Mesenchymal stem cell (in vitro differentiated cells and primary cell): Measurements from ENCODE around the gene ZYG11B.

ENCODE experiments used
- DNase-seq: peaks from one replicate; pipeline ENCODE4 v3.0.0-alpha.2; 2013
- H2AFZ ChIP-seq: one replicate; pipeline ENCODE4 v1.6.1; 2013; ENCODE audit warnings: low read depth, mild to moderate bottlenecking, control low read depth, inconsistent platforms, low read length, moderate library complexity
- H2AK5ac ChIP-seq: 2 replicates; pipeline ENCODE4 v1.6.1; 2013; ENCODE audit warnings: low read length, moderate library complexity, mild to moderate bottlenecking, inconsistent platforms; ENCODE audit not compliant: severe bottlenecking
- H2BK120ac ChIP-seq: one replicate; pipeline ENCODE4 v1.6.1; 2013; ENCODE audit warnings: low read depth, mild to moderate bottlenecking, inconsistent platforms, low read length, moderate library complexity
- H2BK12ac ChIP-seq, 2 experiments: one replicate each; pipeline ENCODE4 v1.6.1; 2013; ENCODE audit warnings: inconsistent platforms in 2 of 2, low read length in 2 of 2, mild to moderate bottlenecking in 2 of 2, moderate library complexity in 2 of 2, control low read depth in 1 of 2
- H2BK15ac ChIP-seq: one replicate; pipeline ENCODE4 v1.6.1; 2013; ENCODE audit warnings: mild to moderate bottlenecking, low read depth, inconsistent platforms; ENCODE audit not compliant: poor library complexity, severe bottlenecking
- H2BK5ac ChIP-seq: 2 replicates; pipeline ENCODE4 v1.6.1; 2013; ENCODE audit warnings: low read depth, mild to moderate bottlenecking, low read length, control low read depth, inconsistent platforms; ENCODE audit not compliant: poor library complexity, severe bottlenecking
- H3K14ac ChIP-seq, 2 experiments: one replicate each; pipeline ENCODE4 v1.6.1; 2013; ENCODE audit warnings: inconsistent platforms in 2 of 2, low read length in 2 of 2, control low read depth in 1 of 2, mild to moderate bottlenecking in 1 of 2, moderate library complexity in 1 of 2
- H3K18ac ChIP-seq, 2 experiments: one replicate each; pipeline ENCODE4 v1.6.1; 2013; ENCODE audit warnings: inconsistent platforms in 2 of 2, low read length in 2 of 2, control low read depth in 1 of 2, low read depth in 1 of 2, mild to moderate bottlenecking in 1 of 2
- H3K23ac ChIP-seq, 2 experiments: one replicate each; pipeline ENCODE4 v1.6.1; 2013; ENCODE audit warnings: inconsistent platforms in 2 of 2, low read length in 2 of 2, mild to moderate bottlenecking in 2 of 2, moderate library complexity in 2 of 2, control low read depth in 1 of 2
- H3K27ac ChIP-seq: 2 replicates; pipeline ENCODE4 v1.5.1; 2013; ENCODE audit warnings: mild to moderate bottlenecking, moderate library complexity, low read length, control low read depth, inconsistent platforms; ENCODE audit not compliant: poor library complexity, severe bottlenecking
- H3K27me3 ChIP-seq, 2 experiments: 2 replicates each; pipeline versions ENCODE4 v1.6.1 to v1.7.0; 2013; ENCODE audit warnings: low read length in 2 of 2, mild to moderate bottlenecking in 2 of 2, moderate library complexity in 2 of 2, control low read depth in 1 of 2, inconsistent platforms in 1 of 2; ENCODE audit not compliant: control insufficient read depth in 1 of 2, insufficient read depth in 1 of 2
- H3K36me3 ChIP-seq, 2 experiments: 2 replicates each; pipeline versions ENCODE4 v1.6.1 to v1.7.0; 2013; ENCODE audit warnings: low read length in 2 of 2, control low read depth in 1 of 2, inconsistent platforms in 1 of 2, low read depth in 1 of 2, mild to moderate bottlenecking in 1 of 2; ENCODE audit not compliant: insufficient read depth in 2 of 2, control insufficient read depth in 1 of 2
- H3K4ac ChIP-seq, 2 experiments: one replicate each; pipeline ENCODE4 v1.6.1; 2013; ENCODE audit warnings: inconsistent platforms in 2 of 2, low read length in 2 of 2, mild to moderate bottlenecking in 2 of 2, moderate library complexity in 2 of 2, control low read depth in 1 of 2, low read depth in 1 of 2
- H3K4me1 ChIP-seq: 2 replicates; pipeline ENCODE4 v1.6.1; 2013; ENCODE audit warnings: low read depth, low read length, control low read depth; ENCODE audit not compliant: control insufficient read depth, insufficient read depth
- H3K4me2 ChIP-seq: 2 replicates; pipeline ENCODE4 v1.6.1; 2013; ENCODE audit warnings: low read length, mild to moderate bottlenecking, inconsistent platforms; ENCODE audit not compliant: poor library complexity, severe bottlenecking
- H3K4me3 ChIP-seq, 2 experiments: 2 replicates each; pipeline versions ENCODE4 v1.5.1 to v1.7.0; 2013; ENCODE audit warnings: low read length in 2 of 2, mild to moderate bottlenecking in 2 of 2, control low read depth in 1 of 2, low read depth in 1 of 2; ENCODE audit not compliant: insufficient read depth in 1 of 2
- H3K79me1 ChIP-seq: replicated peaks from 2 replicates; pipeline ENCODE4 v1.6.1; 2013; ENCODE audit warnings: mild to moderate bottlenecking, control low read depth, low read length, inconsistent platforms; ENCODE audit not compliant: poor library complexity, severe bottlenecking
- H3K9ac ChIP-seq: 2 replicates; pipeline ENCODE4 v1.7.0; 2013; ENCODE audit warnings: mild to moderate bottlenecking, low read length, moderate library complexity
- H3K9me3 ChIP-seq: 2 replicates; pipeline ENCODE4 v1.7.0; 2013; ENCODE audit warnings: mild to moderate bottlenecking, low read length; ENCODE audit not compliant: control insufficient read depth
- H4K8ac ChIP-seq: one replicate; pipeline ENCODE4 v1.6.1; 2013; ENCODE audit warnings: inconsistent platforms, mild to moderate bottlenecking, low read length, moderate library complexity
- H4K91ac ChIP-seq: one replicate; pipeline ENCODE4 v1.6.1; 2013; ENCODE audit warnings: mild to moderate bottlenecking, low read length, inconsistent platforms
- WGBS: methylation state at CpG from one replicate; pipeline ENCODE4 v1.1.7; 2013; ENCODE audit warnings: mixed read lengths; 5-methylcytosine and 5-hydroxymethylcytosine counted together

Gene ZYG11B

DNA sequence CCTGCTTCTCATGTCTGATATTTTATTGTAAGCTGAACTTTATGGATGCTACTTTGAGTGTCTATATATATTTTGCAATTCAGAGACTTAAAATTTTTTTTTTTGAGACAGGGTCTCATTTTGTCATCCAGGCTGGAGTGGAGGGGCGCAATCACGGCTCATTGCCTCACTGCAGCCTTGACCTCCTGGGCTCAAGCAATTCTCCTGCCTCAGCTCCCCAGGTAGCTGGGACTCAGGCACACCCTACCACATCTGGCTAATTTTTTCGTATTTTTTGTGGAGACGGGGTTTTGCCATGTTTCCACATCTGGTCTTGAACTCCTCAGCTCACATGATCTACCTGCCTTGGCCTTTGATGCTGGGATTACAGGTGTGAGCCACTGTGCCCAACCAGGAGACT is 124.7 kb downstream of the ZYG11B start:
- H3K18ac ChIP-seq: no peak overlapping the region
- no peak overlapping the region for H2AK5ac ChIP-seq
- no peak for DNase-seq
- peaks cover 1% of the 10 kb centered on the region for H3K79me1 ChIP-seq
- no peak overlapping the region for H4K8ac ChIP-seq
- H2AFZ ChIP-seq: no peak overlapping the region
- no peak overlapping the region for H3K23ac ChIP-seq
- no peak overlapping the region for H3K14ac ChIP-seq
- H3K4ac ChIP-seq: no peak overlapping the region
- no peak overlapping the region for H2BK120ac ChIP-seq
- no peak overlapping the region for H3K9ac ChIP-seq
- H3K4me1 ChIP-seq: no peaks in the 10 kb centered on the region
- no peak overlapping the region for H3K4me3 ChIP-seq
- no peaks in the 10 kb centered on the region for H3K36me3 ChIP-seq
- no peaks in the 10 kb centered on the region for H3K9me3 ChIP-seq
- H2BK5ac ChIP-seq: no peak overlapping the region
- 89% methylated on average over 4 of the region's 4 CpGs for WGBS
- H2BK15ac ChIP-seq: no peak overlapping the region
- H3K4me2 ChIP-seq: no peak overlapping the region
- no peak overlapping the region for H3K27ac ChIP-seq
- no peak overlapping the region for H4K91ac ChIP-seq
- no peak overlapping the region for H2BK12ac ChIP-seq
- H3K27me3 ChIP-seq: no peaks in the 10 kb centered on the region

- H3K9me3 ChIP-seq: no peaks in the 10 kb centered on the region
- H2BK5ac ChIP-seq: no peak overlapping the region
- H3K14ac ChIP-seq: no peak overlapping the region
- no peak overlapping the region for H3K18ac ChIP-seq
- H2AK5ac ChIP-seq: no peak overlapping the region
- no peak overlapping the region for H2BK120ac ChIP-seq
- peaks cover 1% of the 10 kb centered on the region for H3K79me1 ChIP-seq
- H3K4me1 ChIP-seq: no peaks in the 10 kb centered on the region
- H4K91ac ChIP-seq: no peak overlapping the region
- H2AFZ ChIP-seq: no peak overlapping the region
- no peak overlapping the region for H3K4ac ChIP-seq
- H2BK15ac ChIP-seq: no peak overlapping the region
- no peak for DNase-seq
- H3K9ac ChIP-seq: no peak overlapping the region
- no peaks in the 10 kb centered on the region for H3K27me3 ChIP-seq
- 87% methylated on average over 2 of the region's 2 CpGs for WGBS
- no peak overlapping the region for H3K4me2 ChIP-seq
- no peak overlapping the region for H2BK12ac ChIP-seq
- H3K23ac ChIP-seq: no peak overlapping the region
- no peaks in the 10 kb centered on the region for H3K36me3 ChIP-seq
- H3K4me3 ChIP-seq: no peak overlapping the region
- no peak overlapping the region for H4K8ac ChIP-seq
- H3K27ac ChIP-seq: no peak overlapping the region
These were observed 126.6 kb downstream of the ZYG11B start for GRCh38 chr1:52852854-52853253.

GRCh38 chr1:52855584-52855983 is 129.3 kb downstream of the ZYG11B start:
- Histone ChIP-seq H3K27me3 (no peaks in the 10 kb centered on the region), H3K27ac (no peak overlapping the region), H4K8ac (no peak overlapping the region), H3K9me3 (no peaks in the 10 kb centered on the region), H3K23ac (no peak overlapping the region), H3K4me2 (no peak overlapping the region), H4K91ac (no peak overlapping the region), H3K14ac (no peak overlapping the region), H3K18ac (no peak overlapping the region), H3K79me1 (peaks cover 1% of the 10 kb centered on the region), H3K4me3 (no peak overlapping the region), H2BK15ac (no peak overlapping the region), H2AK5ac (no peak overlapping the region), H3K4ac (no peak overlapping the region), H3K36me3 (no peaks in the 10 kb centered on the region), H2BK120ac (no peak overlapping the region), H2AFZ (no peak overlapping the region), H3K4me1 (peaks cover 1% of the 10 kb centered on the region), H2BK5ac (no peak overlapping the region), H2BK12ac (no peak overlapping the region), H3K9ac (no peak overlapping the region)
- no peak for DNase-seq
- WGBS: 100% methylated on average over 1 of the region's 4 CpGs

- Histone ChIP-seq H2AK5ac (no peak overlapping the region), H3K27me3 (no peaks in the 10 kb centered on the region), H2BK120ac (no peak overlapping the region), H3K4me3 (no peak overlapping the region), H4K91ac (no peak overlapping the region), H2BK5ac (no peak overlapping the region), H4K8ac (no peak overlapping the region), H2BK15ac (no peak overlapping the region), H2AFZ (no peak overlapping the region), H3K9ac (no peak overlapping the region), H3K36me3 (no peaks in the 10 kb centered on the region), H3K4me2 (no peak overlapping the region), H3K14ac (no peak overlapping the region), H3K9me3 (no peaks in the 10 kb centered on the region), H3K4me1 (peaks cover 1% of the 10 kb centered on the region), H3K23ac (no peak overlapping the region), H2BK12ac (no peak overlapping the region), H3K18ac (no peak overlapping the region), H3K27ac (no peak overlapping the region), H3K4ac (no peak overlapping the region), H3K79me1 (peaks cover 1% of the 10 kb centered on the region)
- WGBS: 90% methylated on average over 2 of the region's 4 CpGs
- no peak for DNase-seq
These were observed 129.8 kb downstream of the ZYG11B start for GRCh38 chr1:52856026-52856425.
